Prostate gland (tissue), 2 donors: ENCODE results near the gene MYLK.

Experiments used
- POLR2A ChIP-seq: fragments of 450-650 bp; IDR thresholded peaks from one replicate; pipeline ENCODE4 v1.6.1; 2016; ENCODE audit warnings: antibody characterized with exemption, mild to moderate bottlenecking
- TF ChIP-seq, protein P1 (sequence below), 4 experiments: fragments of 200-600 bp in 2 of 4; fragments of 450-650 bp in 2 of 4; sonication (generic) in 2 of 4; IDR thresholded peaks; 1 replicate in 3 of 4; 2 replicates in 1 of 4; pipeline ENCODE4 v1.5.1; 2016 to 2019; ENCODE audit warnings: antibody characterized with exemption in 4 of 4, mild to moderate bottlenecking in 2 of 4, moderate library complexity in 2 of 4

DNA sequence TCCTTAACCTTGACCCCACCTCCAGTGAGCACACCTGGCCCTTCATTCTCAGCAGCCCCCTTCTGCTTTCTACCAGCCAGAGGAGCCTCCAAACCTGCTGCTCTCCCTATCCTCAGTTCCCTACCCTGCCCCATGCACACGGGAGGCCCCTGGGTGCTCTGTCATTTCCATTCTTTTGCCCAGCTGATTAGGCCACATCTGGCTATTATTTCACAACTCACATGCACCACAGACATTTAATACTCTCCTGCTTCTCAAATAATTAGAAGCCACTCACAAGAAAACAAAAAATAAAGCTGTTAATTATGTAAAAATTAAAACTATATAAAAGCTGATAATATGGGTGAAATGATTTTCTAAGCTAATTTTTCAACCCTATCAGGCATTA is 50.7 kb downstream of the MYLK start:
- no peak for TF ChIP-seq POLR2A
- TF ChIP-seq, protein P1, sequence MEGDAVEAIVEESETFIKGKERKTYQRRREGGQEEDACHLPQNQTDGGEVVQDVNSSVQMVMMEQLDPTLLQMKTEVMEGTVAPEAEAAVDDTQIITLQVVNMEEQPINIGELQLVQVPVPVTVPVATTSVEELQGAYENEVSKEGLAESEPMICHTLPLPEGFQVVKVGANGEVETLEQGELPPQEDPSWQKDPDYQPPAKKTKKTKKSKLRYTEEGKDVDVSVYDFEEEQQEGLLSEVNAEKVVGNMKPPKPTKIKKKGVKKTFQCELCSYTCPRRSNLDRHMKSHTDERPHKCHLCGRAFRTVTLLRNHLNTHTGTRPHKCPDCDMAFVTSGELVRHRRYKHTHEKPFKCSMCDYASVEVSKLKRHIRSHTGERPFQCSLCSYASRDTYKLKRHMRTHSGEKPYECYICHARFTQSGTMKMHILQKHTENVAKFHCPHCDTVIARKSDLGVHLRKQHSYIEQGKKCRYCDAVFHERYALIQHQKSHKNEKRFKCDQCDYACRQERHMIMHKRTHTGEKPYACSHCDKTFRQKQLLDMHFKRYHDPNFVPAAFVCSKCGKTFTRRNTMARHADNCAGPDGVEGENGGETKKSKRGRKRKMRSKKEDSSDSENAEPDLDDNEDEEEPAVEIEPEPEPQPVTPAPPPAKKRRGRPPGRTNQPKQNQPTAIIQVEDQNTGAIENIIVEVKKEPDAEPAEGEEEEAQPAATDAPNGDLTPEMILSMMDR (IDR thresholded peaks at IDR 0.05) = no peak
